Panc1 (cell line): ENCODE results near the gene CDC42EP3.

Experiments used
- CTCF ChIP-seq: fragments of 450-650 bp; IDR thresholded peaks from 2 replicates; pipeline ENCODE4 v1.5.1; 2017; ENCODE audit warnings: mild to moderate bottlenecking
- POLR2AphosphoS5 ChIP-seq: IDR thresholded peaks from 2 replicates; pipeline ENCODE4 v1.6.1; 2012; ENCODE audit warnings: mild to moderate bottlenecking, low read depth, low read length, moderate library complexity

DNA sequence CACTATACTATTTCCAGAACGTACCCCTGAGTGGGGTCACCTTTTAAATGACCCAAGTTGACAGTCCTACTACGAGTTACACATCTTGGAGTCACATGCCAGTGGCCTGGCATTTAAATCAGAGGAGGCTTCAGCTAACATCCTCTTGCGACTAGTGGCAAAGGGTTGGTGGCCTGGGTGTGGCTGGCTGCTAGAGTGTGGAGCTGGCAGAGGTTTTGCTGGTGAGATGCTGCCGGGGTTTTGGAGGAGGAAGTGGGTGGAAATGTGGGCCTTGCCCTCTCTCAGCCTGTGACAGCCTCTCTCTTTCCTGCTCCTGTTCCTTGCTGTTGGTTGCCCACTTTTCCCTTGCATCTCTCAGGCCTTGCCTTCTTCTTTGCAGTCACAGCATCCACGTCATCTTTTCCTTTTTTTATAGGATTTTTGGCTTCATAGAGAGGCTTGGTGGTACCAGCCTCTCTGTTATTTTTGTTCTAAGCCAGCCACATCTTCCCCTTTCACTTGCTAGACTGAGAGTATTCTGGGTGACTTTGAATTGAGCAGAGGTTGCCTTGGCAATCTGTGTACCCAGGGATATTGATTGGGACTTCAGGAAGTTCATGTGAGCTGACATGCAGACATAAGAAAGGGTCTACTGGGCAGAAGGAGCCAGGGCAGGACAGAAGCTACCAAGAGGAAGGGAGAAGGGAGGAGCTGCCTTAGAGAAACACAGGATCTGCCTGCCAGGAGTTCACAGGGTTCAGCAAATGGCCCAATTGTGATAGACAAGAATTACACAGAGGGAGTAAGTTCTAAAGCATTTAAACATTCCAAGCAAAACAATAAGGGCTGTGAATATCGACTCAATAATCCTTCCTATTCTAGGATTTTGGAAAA is 55.4 kb downstream of the CDC42EP3 start:
- no peak for TF ChIP-seq CTCF
- TF ChIP-seq POLR2AphosphoS5 = no peak
